HG03565 (cell line): Measurements from ENCODE around the gene ME3.
"Not testable (repeated sequence)": the region's sequence is repeated elsewhere in the genome, so short reads cannot be mapped to it uniquely, and the experiment has no call there.

Experiments
- ATAC-seq: cut with Tn5 transposase; IDR thresholded peaks from one replicate; pipeline ENCODE4 v1.9.1; 2021; ENCODE audit warnings: mild to moderate bottlenecking, moderate library complexity; ENCODE audit not compliant: unreplicated experiment

The ME3 gene

DNA sequence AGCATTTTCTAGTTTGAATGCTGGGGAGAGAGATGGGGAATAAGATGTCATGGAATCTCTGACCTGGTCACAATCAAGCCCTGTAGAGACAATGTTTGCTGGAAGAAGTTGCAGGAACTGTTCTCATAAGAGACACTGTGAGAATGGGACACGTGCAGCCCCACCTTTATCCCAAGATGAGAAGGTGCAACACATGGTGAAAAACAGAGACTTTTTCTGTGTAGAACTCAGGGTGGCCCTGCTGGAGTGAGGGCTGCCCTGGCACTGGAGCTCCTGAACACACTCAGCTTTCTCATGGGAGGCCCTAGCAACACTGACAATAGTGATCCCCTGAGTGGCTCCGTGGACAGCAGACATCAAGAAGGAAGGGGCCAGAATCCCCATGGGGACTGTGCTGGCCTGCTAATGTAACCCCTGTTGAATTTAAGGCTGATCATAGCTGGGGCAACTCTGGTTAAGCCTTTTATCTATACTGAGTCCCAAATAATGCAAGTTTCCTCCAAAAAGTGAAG is 106.6 kb downstream of the ME3 start:
- ATAC-seq = no peak

DNA sequence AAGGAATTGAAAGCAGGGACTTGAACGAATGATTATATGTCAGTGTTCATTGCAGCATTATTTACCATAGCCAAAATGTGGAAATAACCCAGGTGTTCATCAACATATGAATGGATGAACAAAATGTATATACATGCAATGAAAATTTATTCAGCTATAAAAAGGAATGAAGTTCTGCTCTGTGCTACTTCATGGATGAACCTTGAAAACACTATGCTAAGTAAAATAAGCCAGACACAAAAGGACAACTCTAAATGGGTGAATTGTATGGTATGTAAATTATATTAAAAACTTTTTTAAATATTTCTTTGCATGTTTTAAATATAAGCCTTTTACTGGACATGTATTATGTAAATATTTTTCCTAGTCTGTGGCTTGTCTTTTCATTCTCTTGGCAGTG is 107.0 kb downstream of the ME3 start:
- no peak for ATAC-seq

DNA sequence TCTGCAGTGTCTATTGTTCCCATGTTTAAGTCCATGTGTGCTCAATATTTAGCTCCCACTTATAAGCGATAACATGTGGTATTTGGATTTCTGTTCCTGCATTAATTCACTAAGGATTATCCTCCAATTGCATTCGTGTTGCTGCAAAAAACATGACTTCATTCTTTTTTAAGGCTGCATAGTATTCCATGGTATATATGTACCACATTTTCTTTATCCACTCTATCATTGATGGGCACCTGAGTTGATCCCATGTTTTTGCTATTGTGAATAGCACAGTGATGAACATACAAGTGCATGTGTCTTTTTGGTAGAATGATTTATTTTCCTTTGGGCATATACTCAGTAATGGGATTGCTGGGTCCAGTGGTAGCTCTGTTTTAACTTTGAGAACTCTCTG is 109.6 kb downstream of the ME3 start:
- not testable (repeated sequence) for ATAC-seq

DNA sequence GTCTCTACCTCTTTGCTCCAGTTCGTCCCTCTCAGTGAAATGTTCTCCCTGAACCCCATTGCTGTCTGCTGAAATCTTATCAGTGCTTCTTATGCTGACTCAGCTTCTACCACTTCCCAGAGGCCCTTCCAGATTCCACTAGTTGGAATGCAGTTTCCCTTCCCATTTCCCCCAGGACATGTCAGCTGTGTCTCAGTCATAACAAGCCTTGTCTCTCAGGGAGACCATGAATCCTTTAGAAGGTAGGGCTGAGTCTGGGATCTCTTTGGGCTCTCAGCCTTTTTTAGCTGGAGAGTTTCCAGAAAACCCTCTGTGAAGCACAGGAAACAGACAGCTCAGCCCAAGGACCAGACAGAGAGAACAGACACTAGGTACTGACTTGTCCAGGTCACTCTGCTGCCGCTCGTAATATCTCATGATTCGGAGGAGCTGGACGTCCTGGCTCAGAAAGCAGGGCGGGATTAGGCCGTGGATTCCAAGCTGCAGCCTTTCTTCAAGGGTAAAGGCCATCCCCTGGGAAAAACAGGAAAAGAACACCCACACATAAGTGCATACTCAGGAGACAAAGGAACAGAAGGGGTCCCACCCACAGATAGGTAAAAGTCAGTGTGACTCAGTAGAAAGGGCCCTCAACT is 113.0 kb downstream of the ME3 start:
- ATAC-seq = no peak

- ATAC-seq = no peak
Observed at GRCh38 chr11:86558841-86559240, 113.6 kb downstream of the ME3 start.

DNA sequence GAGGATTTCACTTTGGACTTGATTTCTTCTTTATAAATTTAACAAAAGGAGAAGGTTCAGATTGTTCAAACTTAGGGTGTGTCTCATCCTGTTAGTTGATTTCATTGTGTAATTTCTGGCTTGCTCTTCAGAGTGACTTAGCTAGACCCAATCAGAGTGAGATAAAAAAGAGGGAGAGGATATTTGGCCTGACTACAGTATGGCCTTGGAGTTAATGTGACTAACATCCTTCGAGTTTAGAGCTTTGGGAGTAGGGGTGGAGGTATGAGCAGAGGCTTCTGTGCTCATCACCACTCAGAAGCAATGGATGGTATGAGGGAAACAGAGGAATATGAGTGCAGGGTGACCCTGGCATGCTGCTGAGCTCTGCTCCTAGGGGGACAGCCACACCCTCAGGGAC is 114.2 kb downstream of the ME3 start:
- no peak for ATAC-seq

DNA sequence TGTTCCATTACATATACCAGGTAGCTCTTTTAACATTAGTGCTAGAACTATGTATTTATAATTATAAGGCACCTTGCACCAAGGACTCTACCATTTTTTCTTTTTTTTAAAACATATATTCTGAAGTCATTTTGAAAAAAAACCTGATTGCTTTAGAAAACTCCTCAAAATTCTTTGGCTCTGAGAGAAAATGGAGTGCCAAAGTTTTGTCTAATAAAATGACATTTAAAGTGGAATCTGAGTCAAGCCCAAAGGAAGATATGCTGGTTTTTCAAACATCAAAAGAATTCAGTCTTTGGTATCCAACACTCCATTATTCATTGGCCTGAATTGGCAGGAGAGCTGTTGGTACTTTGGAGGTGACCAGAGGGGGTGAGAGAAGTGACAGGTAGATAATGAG is 116.5 kb downstream of the ME3 start:
- no peak for ATAC-seq

GRCh38 chr11:86555401-86555800 is 117.0 kb downstream of the ME3 start:
- no peak for ATAC-seq

DNA sequence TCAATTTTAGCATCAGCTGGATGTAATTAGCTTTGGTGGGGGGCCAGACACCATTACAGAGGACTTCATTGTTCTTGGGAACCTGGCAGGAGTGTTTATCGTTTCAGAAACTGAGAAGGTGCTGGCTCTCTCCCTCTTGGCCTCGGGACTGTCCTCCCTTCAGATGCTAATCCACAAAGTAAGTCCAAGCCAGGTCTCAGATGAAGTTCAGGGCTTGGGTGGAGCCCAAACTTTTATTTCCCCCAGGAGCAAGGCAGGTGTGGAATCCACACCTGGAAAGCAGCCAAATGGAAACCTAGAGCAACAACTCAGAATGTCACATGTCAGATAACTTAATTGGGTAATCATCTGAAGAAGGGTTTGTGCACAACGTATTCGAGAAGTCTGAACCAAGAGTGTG is 119.2 kb downstream of the ME3 start:
- ATAC-seq = no peak

DNA sequence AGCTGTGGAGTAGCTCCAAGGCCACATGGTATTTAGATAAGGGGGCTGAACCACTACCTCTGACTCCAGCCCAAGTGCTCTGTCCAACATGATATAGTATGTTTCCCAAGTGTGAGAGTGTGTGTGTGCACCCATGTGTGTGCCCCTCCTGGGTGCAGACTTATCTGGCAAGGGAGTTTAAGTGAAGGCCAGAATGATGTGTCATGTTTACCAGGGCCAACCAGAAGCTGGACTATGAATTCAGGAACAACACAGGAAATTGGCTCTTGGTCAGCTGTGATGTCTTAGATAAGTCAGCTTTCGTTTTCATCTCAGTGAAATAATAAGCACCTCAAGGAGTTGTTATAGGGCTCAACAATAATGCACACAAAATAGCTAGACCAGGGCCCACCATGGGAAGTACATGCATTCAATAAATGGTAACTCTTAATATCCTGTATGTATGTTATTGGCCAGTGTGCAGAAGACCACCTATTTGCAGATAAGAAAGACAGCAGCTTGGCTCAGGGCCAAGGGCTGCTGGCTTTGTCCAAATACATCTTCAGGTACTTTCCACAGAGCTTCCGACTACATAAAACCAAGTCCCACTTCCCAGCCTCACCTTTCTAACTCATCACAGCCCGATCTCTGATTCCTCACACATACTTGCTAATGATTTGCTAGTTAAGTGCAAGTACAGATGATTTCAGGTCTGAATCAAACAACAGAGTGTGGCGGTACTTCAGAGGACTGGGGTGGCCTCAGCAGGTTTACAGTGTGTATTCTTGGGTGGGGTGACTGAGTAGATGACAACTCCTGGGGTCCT is 120.9 kb downstream of the ME3 start:
- ATAC-seq = no peak

DNA sequence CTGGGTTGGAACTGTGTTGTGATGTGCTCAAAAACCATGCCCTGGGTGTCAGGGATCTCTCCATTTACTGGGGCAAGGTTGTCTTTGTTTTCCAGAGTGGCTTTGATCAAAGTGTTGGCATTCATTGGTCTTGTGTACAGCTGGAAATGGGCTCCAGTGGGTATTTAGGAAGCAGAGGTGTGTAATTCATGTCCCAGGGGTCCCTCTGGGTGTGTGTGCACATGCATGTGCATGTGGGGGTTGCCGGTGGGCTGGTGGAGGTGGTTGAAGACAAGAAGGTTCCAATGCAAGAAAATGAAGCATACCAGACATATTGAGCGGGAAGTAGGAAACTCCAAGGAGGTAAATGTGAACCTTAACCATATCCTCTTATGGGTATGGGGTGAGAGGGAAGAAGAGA is 121.7 kb downstream of the ME3 start:
- ATAC-seq = no peak

DNA sequence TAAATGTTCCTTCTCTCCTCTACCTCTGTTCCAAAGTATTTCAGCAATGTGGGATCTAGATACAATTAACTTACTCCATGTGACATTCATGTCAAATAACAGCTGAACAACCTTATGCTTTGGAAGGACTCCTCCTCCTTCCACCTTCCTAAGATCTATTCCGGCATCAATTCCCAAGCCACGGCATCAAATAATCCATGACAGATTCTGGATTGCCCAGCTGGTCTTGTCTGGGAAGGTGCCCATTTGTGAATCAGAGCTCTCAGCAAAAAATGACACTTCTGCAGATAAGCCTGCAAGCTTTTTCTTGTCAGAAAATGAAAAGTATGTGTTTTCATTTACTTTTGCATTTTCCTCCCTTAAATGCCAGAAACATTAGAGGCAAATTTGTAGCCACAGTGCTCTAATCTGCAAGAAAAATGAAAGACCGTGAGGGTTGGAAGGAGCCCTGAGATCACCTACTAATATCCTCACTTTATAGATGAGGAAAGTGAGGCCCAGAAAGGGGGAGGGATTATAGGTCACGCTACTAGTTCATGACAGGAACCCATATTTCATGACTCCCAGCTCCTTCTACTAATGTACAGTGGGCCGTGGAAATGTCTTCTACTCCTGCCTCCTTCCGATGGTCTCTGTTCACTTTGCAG is 124.0 kb downstream of the ME3 start:
- no peak for ATAC-seq

- ATAC-seq = no peak
Observed at GRCh38 chr11:86547727-86548126, 124.7 kb downstream of the ME3 start.

DNA sequence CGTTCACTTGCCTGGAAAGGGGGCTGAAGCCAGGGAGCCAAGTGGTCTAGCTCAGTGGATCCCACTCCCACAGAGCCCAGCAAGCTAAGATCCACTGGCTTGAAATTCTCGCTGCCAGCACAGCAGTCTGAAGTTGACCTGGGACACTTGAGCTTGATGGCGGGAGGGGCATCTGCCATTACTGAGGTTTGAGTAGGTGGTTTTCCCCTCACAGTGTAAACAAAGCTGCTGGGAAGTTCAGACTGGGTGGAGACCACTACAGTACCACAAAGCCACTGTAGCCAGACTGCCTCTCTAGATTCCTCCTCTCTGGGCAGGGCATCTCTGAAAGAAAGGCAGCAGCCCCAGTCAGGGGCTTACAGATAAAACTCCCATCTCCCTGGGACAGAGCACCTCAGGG is 131.1 kb downstream of the ME3 start:
- not testable (repeated sequence) for ATAC-seq

GRCh38 chr11:86538223-86538548 is 134.2 kb downstream of the ME3 start:
- ATAC-seq = no peak

DNA sequence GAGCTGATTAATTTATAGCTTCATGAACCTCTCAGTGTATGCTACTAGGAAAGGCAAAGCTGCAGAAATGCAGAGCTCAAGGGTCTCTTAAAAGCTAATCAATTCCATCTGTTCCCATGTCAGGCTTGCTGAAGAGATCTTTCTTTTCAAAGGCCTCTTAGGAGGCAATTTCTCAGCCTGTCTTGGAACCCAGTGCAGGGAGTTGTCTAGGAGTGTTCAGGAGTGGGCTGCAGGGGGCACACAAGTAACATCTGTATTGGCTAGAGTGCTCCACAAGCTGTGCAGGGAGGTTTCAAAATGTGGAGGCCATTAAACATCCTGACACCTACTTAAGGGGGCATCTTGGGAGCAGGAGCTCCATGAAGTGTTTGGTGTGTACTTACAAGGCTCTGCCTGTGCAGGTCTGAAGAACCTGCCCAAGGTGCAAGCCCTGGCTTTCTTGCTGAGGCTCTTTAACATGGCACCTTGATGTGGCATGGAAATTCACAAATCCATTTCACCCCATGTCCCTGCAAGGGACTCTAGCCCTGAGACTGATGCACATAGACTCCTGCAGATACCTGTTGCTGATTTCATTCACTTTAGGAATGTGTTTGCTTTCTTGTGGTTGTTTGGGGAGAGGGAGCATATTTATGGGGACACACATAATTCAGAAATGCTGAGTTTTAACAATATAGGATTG is 134.7 kb downstream of the ME3 start:
- no peak for ATAC-seq

DNA sequence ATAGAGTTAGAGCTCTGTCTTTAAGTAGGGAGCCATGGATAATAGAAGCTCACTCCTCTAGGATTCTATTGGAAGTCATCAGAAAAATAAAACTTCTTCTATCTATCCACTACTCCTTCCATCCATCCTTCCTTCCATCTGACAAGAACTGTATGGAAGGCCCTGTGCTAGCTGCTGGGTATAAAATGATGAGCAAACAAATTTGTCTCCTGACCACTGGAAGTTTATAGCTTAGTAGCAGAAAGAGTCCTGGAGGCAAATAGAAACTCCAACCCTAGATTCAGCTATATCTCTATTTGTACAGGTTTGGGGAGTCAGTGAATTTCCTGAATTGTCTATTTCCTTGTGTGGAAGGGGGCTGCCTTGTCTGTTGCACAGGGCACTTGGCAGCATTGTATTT is 136.6 kb downstream of the ME3 start:
- ATAC-seq = no peak

DNA sequence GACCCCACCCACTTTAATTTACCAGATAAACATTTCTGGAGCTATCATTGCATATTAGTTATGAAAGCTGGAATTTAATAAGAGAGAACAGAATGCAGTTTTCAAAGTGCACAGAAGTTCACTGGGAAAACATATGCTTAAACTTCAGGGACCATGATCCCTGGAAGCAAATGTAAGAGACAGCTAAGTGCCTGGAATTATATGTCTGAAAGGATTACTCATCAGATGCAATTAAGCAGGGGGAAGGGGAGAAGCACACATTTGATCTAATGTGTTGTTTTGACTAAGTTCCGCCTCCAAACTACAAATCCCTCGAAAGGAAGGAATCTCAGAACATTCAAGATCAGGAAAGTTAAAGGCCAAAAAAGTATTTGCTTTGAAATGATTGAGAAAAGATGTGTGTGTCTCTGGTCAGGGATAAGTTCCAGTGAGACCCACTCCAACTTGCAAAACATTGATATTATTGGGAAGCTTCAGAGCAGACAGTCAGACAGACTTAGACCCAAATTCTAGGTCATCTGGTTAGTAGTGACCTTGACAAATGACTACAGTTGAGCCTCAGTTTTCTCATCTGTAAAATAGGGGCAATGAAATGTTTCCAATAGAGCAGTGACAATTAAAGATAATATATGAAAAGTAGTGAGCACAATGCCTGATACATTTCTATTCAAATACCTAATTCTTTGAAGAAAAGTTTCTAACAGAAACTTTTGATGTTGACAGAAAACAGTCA is 147.6 kb downstream of the ME3 start:
- no peak for ATAC-seq

- no peak for ATAC-seq
Observed at GRCh38 chr11:86523738-86524619, 148.4 kb downstream of the ME3 start.

GRCh38 chr11:86522512-86522911 is 149.9 kb downstream of the ME3 start:
- not testable (repeated sequence) for ATAC-seq
